Activated CD4-positive, alpha-beta T cell treated with anti-CD3 and anti-CD28 coated beads, Interleukin-2, amount 10 ng/mL, durations not matched to agents 7 days and 5 days (primary cell): ENCODE data around the gene XPO5. TPM values are rescaled to one million over a fixed set of nuclear protein-coding genes. Genes with fewer than 3 reads are reported as not detected.
A peak's percentile ranks its signal among the peaks of the same experiment; 100 is the strongest.
"Not testable (repeated sequence)": the region's sequence is repeated elsewhere in the genome, so short reads cannot be mapped to it uniquely, and the experiment has no call there.

Source experiments
- CTCF ChIA-PET: fragments of 350-600 bp; sonication (Branson Sonifier 250); formaldehyde crosslinking; loops from one replicate; lab custom pipeline; 2021; ENCODE audit warnings: antibody characterized with exemption; lab: Charles Lee
- POLR2A ChIA-PET: fragments of 350-600 bp; sonication (Branson Sonifier 250); formaldehyde crosslinking; loops from one replicate; lab custom pipeline; 2021; ENCODE audit warnings: antibody characterized with exemption; lab: Charles Lee
- DNase-seq: peaks from one replicate; pipeline ENCODE4 v3.0.0-alpha.2; 2020
- H3K27ac Mint-ChIP-seq: one replicate; pipeline ENCODE4 v1.8.0; 2021; ENCODE audit warnings: mild to moderate bottlenecking, moderate library complexity, mixed read lengths
- H3K27me3 Mint-ChIP-seq: one replicate; pipeline ENCODE4 v1.8.0; 2021; ENCODE audit warnings: mixed read lengths
- H3K36me3 Mint-ChIP-seq: one replicate; pipeline ENCODE4 v1.8.0; 2021; ENCODE audit warnings: low read depth, mixed read lengths
- H3K4me1 Mint-ChIP-seq: one replicate; pipeline ENCODE4 v1.8.0; 2021; ENCODE audit warnings: mixed read lengths
- H3K4me3 Mint-ChIP-seq: one replicate; pipeline ENCODE4 v1.8.0; 2021; ENCODE audit warnings: mild to moderate bottlenecking, moderate library complexity, mixed read lengths
- H3K9me3 Mint-ChIP-seq: one replicate; pipeline ENCODE4 v1.8.0; 2021; ENCODE audit warnings: mixed read lengths
- total RNA-seq, 2 experiments: library from RNA; stranded (reverse); gene quantifications; one replicate each; pipeline ENCODE4 v1.2.3, GENCODE V29; 2021

The XPO5 gene
- total RNA-seq, 2 experiments from 2014 or later, result 55.5 to 60.3 TPM

- Mint-ChIP-seq H3K4me3 (no peak overlapping the region), H3K27me3 (no peaks in the 10 kb centered on the region), H3K27ac (no peak overlapping the region), H3K36me3 (peaks cover 9% of the 10 kb centered on the region), H3K4me1 (peaks cover 14% of the 10 kb centered on the region), H3K9me3 (no peaks in the 10 kb centered on the region)
- ChIA-PET CTCF (interaction anchor here (0.6 to 2.4 kb wide), 4 partner anchors 9 to 869 kb away, joined by 3 to 10 read pairs (median 4); no protein-coding TSS in a partner anchor), POLR2A (no interaction called here)
- DNase-seq, result no peak
These were observed 76.6 kb downstream of the XPO5 start for GRCh38 chr6:43499028-43499815.

GRCh38 chr6:43498291-43498690, 77.5 kb downstream of the XPO5 start:
- POLR2A ChIA-PET, H3K36me3 Mint-ChIP-seq, H3K27me3 Mint-ChIP-seq, H3K4me3 Mint-ChIP-seq, H3K27ac Mint-ChIP-seq, DNase-seq, H3K9me3 Mint-ChIP-seq: not testable (repeated sequence)
- CTCF ChIA-PET, result interaction anchor here (0.5 to 2.4 kb wide), 2 partner anchors 10 to 205 kb away, joined by 3 to 10 read pairs; no protein-coding TSS in a partner anchor
- H3K4me1 Mint-ChIP-seq, result peaks cover 19% of the 10 kb centered on the region

- Mint-ChIP-seq H3K36me3 (peaks cover 7% of the 10 kb centered on the region), H3K4me1 (peaks cover 19% of the 10 kb centered on the region), H3K4me3 (no peak overlapping the region), H3K27me3 (no peaks in the 10 kb centered on the region), H3K27ac (peak overlapping the region; percentile 62), H3K9me3 (no peaks in the 10 kb centered on the region)
- CTCF ChIA-PET, result interaction anchor here (1.4 to 3.8 kb wide), 3 partner anchors 10 to 96 kb away, joined by 3 to 19 read pairs (median 10); no protein-coding TSS in a partner anchor
- POLR2A ChIA-PET, result no interaction called here
- DNase-seq, result no peak
These were observed 78.1 kb downstream of the XPO5 start for GRCh38 chr6:43497689-43498088.

- H3K4me3 Mint-ChIP-seq, result no peak overlapping the region
- no peak for DNase-seq
- H3K27me3 Mint-ChIP-seq, result no peaks in the 10 kb centered on the region
- peaks cover 19% of the 10 kb centered on the region for H3K4me1 Mint-ChIP-seq
- POLR2A ChIA-PET, result no interaction called here
- no peaks in the 10 kb centered on the region for H3K9me3 Mint-ChIP-seq
- CTCF ChIA-PET, result interaction anchor here (1.4 to 7.0 kb wide), 4 partner anchors 10 to 114 kb away, joined by 3 to 54 read pairs (median 12); partner anchors contain the start of gene LRRC73
- no peak overlapping the region for H3K27ac Mint-ChIP-seq
- peaks cover 7% of the 10 kb centered on the region for H3K36me3 Mint-ChIP-seq
These were observed 78.8 kb downstream of the XPO5 start for GRCh38 chr6:43497129-43497396.

GRCh38 chr6:43496370-43497128, 79.3 kb downstream of the XPO5 start:
- ChIA-PET POLR2A (no interaction called here), CTCF (interaction anchor here (0.7 to 7.0 kb wide), 6 partner anchors 11 to 113 kb away, joined by 3 to 54 read pairs (median 4); partner anchors contain the start of genes LRRC73, POLR1C and YIPF3)
- Mint-ChIP-seq H3K4me1 (peaks cover 19% of the 10 kb centered on the region), H3K4me3 (no peak overlapping the region), H3K36me3 (peaks cover 7% of the 10 kb centered on the region), H3K27ac (no peak overlapping the region), H3K9me3 (no peaks in the 10 kb centered on the region), H3K27me3 (no peaks in the 10 kb centered on the region)
- no peak for DNase-seq

- CTCF ChIA-PET, result interaction anchor here (0.6 to 7.0 kb wide), 7 partner anchors 11 to 472 kb away, joined by 3 to 54 read pairs (median 5); partner anchors contain the start of gene LRRC73
These were observed 80.4 kb downstream of the XPO5 start for GRCh38 chr6:43495409-43495941.

GRCh38 chr6:43494766-43495165, 81.1 kb downstream of the XPO5 start:
- peaks cover 19% of the 10 kb centered on the region for H3K4me1 Mint-ChIP-seq
- peak overlapping the region; percentile 88 for H3K27ac Mint-ChIP-seq
- H3K4me3 Mint-ChIP-seq, result no peak overlapping the region
- peaks cover 3% of the 10 kb centered on the region for H3K36me3 Mint-ChIP-seq
- DNase-seq, result no peak
- ChIA-PET CTCF (interaction anchor here (0.6 to 7.0 kb wide), 6 partner anchors 10 to 39 kb away, joined by 3 to 54 read pairs (median 4); partner anchors contain the start of gene LRRC73), POLR2A (no interaction called here)
- no peaks in the 10 kb centered on the region for H3K9me3 Mint-ChIP-seq
- no peaks in the 10 kb centered on the region for H3K27me3 Mint-ChIP-seq

More at GRCh38 chr6:43495409-43495941, 80.4 kb downstream of the XPO5 start:
- Mint-ChIP-seq H3K27me3 (no peaks in the 10 kb centered on the region), H3K36me3 (peaks cover 3% of the 10 kb centered on the region), H3K4me1 (peaks cover 19% of the 10 kb centered on the region), H3K9me3 (no peaks in the 10 kb centered on the region), H3K27ac (peak overlapping the region; percentile 88), H3K4me3 (no peak overlapping the region)
- POLR2A ChIA-PET, result no interaction called here
- peak; percentile 41 for DNase-seq

GRCh38 chr6:43494321-43494720, 81.5 kb downstream of the XPO5 start:
- H3K4me1 Mint-ChIP-seq, result peaks cover 19% of the 10 kb centered on the region
- no peak for DNase-seq
- peaks cover 1% of the 10 kb centered on the region for H3K36me3 Mint-ChIP-seq
- POLR2A ChIA-PET, result no interaction called here
- CTCF ChIA-PET, result interaction anchor here (0.6 to 7.0 kb wide), 4 partner anchors 10 to 30 kb away, joined by 3 to 54 read pairs (median 12); partner anchors contain the start of gene LRRC73
- H3K27me3 Mint-ChIP-seq, result no peaks in the 10 kb centered on the region
- H3K4me3 Mint-ChIP-seq, result no peak overlapping the region
- no peaks in the 10 kb centered on the region for H3K9me3 Mint-ChIP-seq
- H3K27ac Mint-ChIP-seq, result peak overlapping the region; percentile 72

- H3K4me1 Mint-ChIP-seq, result peaks cover 19% of the 10 kb centered on the region
- no peaks in the 10 kb centered on the region for H3K9me3 Mint-ChIP-seq
- CTCF ChIA-PET, result interaction anchor here (0.6 to 7.0 kb wide), 5 partner anchors 10 to 71 kb away, joined by 3 to 54 read pairs (median 4); partner anchors contain the start of genes LRRC73 and TJAP1
- no peak for DNase-seq
- POLR2A ChIA-PET, result no interaction called here
- no peaks in the 10 kb centered on the region for H3K27me3 Mint-ChIP-seq
- no peak overlapping the region for H3K4me3 Mint-ChIP-seq
- H3K27ac Mint-ChIP-seq, result peak overlapping the region; percentile 72
- H3K36me3 Mint-ChIP-seq, result no peaks in the 10 kb centered on the region
These were observed 82.0 kb downstream of the XPO5 start for GRCh38 chr6:43493833-43494232.

- no peak for DNase-seq
- CTCF ChIA-PET, result interaction anchor here (0.6 to 7.0 kb wide), 7 partner anchors 9 to 589 kb away, joined by 3 to 54 read pairs (median 4); partner anchors contain the start of genes LRRC73 and TJAP1
- Mint-ChIP-seq H3K9me3 (no peaks in the 10 kb centered on the region), H3K4me1 (peaks cover 19% of the 10 kb centered on the region), H3K27me3 (no peaks in the 10 kb centered on the region), H3K27ac (peak overlapping the region; percentile 14), H3K4me3 (no peak overlapping the region), H3K36me3 (no peaks in the 10 kb centered on the region)
- POLR2A ChIA-PET, result no interaction called here
These were observed 82.6 kb downstream of the XPO5 start for GRCh38 chr6:43493230-43493629.

- no peaks in the 10 kb centered on the region for H3K36me3 Mint-ChIP-seq
- H3K4me3 Mint-ChIP-seq, result no peak overlapping the region
- H3K27ac Mint-ChIP-seq, result no peak overlapping the region
- POLR2A ChIA-PET, result no interaction called here
- CTCF ChIA-PET, result interaction anchor here (1.8 to 7.0 kb wide), 3 partner anchors 9 to 14 kb away, joined by 5 to 54 read pairs (median 6); partner anchors contain the start of gene LRRC73
- no peaks in the 10 kb centered on the region for H3K9me3 Mint-ChIP-seq
- DNase-seq, result no peak
- H3K27me3 Mint-ChIP-seq, result no peaks in the 10 kb centered on the region
- H3K4me1 Mint-ChIP-seq, result peaks cover 19% of the 10 kb centered on the region
These were observed 83.2 kb downstream of the XPO5 start for GRCh38 chr6:43492673-43493072.
